T-helper 2 cell (primary cell): Measurements from ENCODE around the gene RTF2.
A peak's percentile ranks its signal among the peaks of the same experiment; 100 is the strongest.
"Not testable (repeated sequence)": the region's sequence is repeated elsewhere in the genome, so short reads cannot be mapped to it uniquely, and the experiment has no call there.

Source experiments
- DNase-seq, 5 experiments: peaks; one replicate each; pipeline versions ENCODE4 v3.0.0 to v3.0.0-alpha.2; 2012 to 2022

Gene RTF2

GRCh38 chr20:56501116-56501515 is 32.7 kb downstream of the RTF2 start:
- DNase-seq = no peak

GRCh38 chr20:56503916-56504315 is 35.5 kb downstream of the RTF2 start:
- no peak for DNase-seq

- DNase-seq = peak in 1 of 5 experiments; percentile 84
These were observed 36.1 kb downstream of the RTF2 start for GRCh38 chr20:56504373-56505005.

- no peak for DNase-seq
These were observed 37.7 kb downstream of the RTF2 start for GRCh38 chr20:56506103-56506502.

- DNase-seq = no peak
These were observed 43.5 kb downstream of the RTF2 start for GRCh38 chr20:56511926-56512325.

- no peak for DNase-seq
These were observed 45.0 kb downstream of the RTF2 start for GRCh38 chr20:56513161-56514150.

- DNase-seq = no peak
These were observed 48.2 kb downstream of the RTF2 start for GRCh38 chr20:56516631-56517030.

- no peak for DNase-seq
These were observed 48.8 kb downstream of the RTF2 start for GRCh38 chr20:56517211-56517610.

GRCh38 chr20:56517641-56518040 is 49.2 kb downstream of the RTF2 start:
- no peak for DNase-seq

GRCh38 chr20:56518126-56518525 is 49.7 kb downstream of the RTF2 start:
- no peak for DNase-seq

- DNase-seq = no peak
These were observed 50.4 kb downstream of the RTF2 start for GRCh38 chr20:56518721-56519398.

- no peak for DNase-seq
These were observed 51.1 kb downstream of the RTF2 start for GRCh38 chr20:56519551-56519950.

- no peak for DNase-seq
These were observed 51.8 kb downstream of the RTF2 start for GRCh38 chr20:56520180-56520579.

GRCh38 chr20:56520746-56521354 is 52.4 kb downstream of the RTF2 start:
- not testable (repeated sequence) for DNase-seq

GRCh38 chr20:56522311-56522710 is 53.9 kb downstream of the RTF2 start:
- no peak for DNase-seq

- DNase-seq = not testable (repeated sequence)
These were observed 56.0 kb downstream of the RTF2 start, which contains the start of gene FAM209A for GRCh38 chr20:56524444-56524843. Gene FAM209A (plus strand): TSS chr20:56524744. CDS start chr20:56524809, 65 bp downstream.

GRCh38 chr20:56527521-56527920 is 59.1 kb downstream of the RTF2 start:
- no peak for DNase-seq

- DNase-seq = not testable (repeated sequence)
These were observed 64.5 kb downstream of the RTF2 start, which contains the start of gene FAM209B for GRCh38 chr20:56532946-56533345. Gene FAM209B (plus strand): TSS chr20:56533246. CDS start chr20:56533342, 96 bp downstream.

- no peak for DNase-seq
These were observed 69.6 kb downstream of the RTF2 start for GRCh38 chr20:56537997-56538396.

- no peak for DNase-seq
These were observed 72.0 kb downstream of the RTF2 start for GRCh38 chr20:56540415-56540814.

- no peak for DNase-seq
These were observed 74.1 kb downstream of the RTF2 start for GRCh38 chr20:56542489-56543030.

- no peak for DNase-seq
These were observed 83.1 kb downstream of the RTF2 start for GRCh38 chr20:56551571-56551970.
